ENCODE measurements around the gene PDE8A. TPM values are rescaled to one million over a fixed set of nuclear protein-coding genes. Genes with fewer than 3 reads are reported as not detected.

Gene PDE8A
- total RNA-seq, 1 donor from 2014 or later = 32.3 TPM

DNA sequence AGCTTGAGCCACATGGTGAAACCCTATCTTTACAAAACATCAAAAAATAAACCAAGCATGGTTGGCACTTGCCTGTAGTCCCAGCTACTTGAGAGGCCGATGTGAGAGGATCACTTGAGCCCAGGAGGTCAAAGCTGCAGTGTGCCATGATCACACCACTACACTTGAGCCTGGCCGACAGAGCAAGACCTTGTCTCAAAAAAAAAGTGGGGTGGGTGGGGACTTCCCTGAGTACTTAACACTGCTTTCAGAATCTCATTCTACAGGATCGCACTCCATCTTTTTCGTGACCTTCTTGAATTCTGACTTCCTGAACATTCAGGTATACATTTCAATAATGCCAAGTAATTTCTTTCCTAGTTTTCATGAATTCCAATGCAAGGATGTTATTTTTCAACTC lies 91.3 kb downstream of the PDE8A start:
- ChIA-PET CTCF (no interaction called here), POLR2A (no interaction called here)
- Mint-ChIP-seq H3K4me3 (no peak overlapping the region), H3K36me3 (ENCODE audit: low read depth) (peaks cover 54% of the 10 kb centered on the region), H3K9me3 (no peaks in the 10 kb centered on the region), H3K4me1 (no peaks in the 10 kb centered on the region), H3K27ac (no peak overlapping the region), H3K27me3 (no peaks in the 10 kb centered on the region)
- DNase-seq = no peak
- intact Hi-C loops (cut with micrococcal nuclease) = no loop called here
- no peak for ATAC-seq (ENCODE audit: low read depth)
- TF ChIP-seq, protein P1, sequence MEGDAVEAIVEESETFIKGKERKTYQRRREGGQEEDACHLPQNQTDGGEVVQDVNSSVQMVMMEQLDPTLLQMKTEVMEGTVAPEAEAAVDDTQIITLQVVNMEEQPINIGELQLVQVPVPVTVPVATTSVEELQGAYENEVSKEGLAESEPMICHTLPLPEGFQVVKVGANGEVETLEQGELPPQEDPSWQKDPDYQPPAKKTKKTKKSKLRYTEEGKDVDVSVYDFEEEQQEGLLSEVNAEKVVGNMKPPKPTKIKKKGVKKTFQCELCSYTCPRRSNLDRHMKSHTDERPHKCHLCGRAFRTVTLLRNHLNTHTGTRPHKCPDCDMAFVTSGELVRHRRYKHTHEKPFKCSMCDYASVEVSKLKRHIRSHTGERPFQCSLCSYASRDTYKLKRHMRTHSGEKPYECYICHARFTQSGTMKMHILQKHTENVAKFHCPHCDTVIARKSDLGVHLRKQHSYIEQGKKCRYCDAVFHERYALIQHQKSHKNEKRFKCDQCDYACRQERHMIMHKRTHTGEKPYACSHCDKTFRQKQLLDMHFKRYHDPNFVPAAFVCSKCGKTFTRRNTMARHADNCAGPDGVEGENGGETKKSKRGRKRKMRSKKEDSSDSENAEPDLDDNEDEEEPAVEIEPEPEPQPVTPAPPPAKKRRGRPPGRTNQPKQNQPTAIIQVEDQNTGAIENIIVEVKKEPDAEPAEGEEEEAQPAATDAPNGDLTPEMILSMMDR (IDR thresholded peaks at IDR 0.05) = no peak

DNA sequence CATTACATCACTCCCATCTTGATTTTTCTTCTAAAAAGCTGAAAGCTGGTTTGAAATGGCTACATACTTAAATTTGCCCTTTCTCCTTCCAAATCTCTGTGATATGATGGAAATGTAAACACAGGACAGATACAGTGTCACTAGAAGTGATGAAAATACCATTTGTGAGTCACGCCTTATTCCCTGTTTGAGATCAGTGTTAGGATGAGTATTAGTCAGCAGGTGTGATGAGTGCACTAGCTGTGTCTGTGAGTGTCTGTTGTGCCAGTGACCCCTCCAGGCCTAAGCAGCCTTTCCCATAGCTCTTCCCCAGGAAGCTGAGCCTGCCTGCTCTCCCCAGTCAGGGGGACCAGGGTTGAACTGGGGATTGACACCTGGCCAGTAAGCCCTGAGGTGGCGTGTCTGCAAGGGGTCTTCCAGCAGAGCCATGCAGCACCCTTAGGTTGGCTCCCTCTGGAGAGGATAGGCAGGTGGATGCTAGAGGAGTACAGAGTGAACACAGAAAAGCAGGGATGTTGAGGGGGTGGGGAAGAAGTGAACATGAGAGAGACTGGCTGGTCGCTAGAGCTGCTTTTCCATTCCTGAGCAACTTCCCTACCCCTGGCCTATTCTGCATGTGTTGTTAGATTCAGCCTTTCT lies 92.0 kb downstream of the PDE8A start:
- Mint-ChIP-seq H3K9me3 (no peaks in the 10 kb centered on the region), H3K4me1 (no peaks in the 10 kb centered on the region), H3K27ac (no peak overlapping the region), H3K27me3 (no peaks in the 10 kb centered on the region), H3K36me3 (ENCODE audit: low read depth) (peaks cover 50% of the 10 kb centered on the region), H3K4me3 (no peak overlapping the region)
- no peak for DNase-seq
- intact Hi-C loops (cut with micrococcal nuclease) = no loop called here
- CTCF ChIA-PET = no interaction called here
- POLR2A ChIA-PET = no interaction called here
- no peak for ATAC-seq (ENCODE audit: low read depth)
- TF ChIP-seq, protein P1 (IDR thresholded peaks at IDR 0.05) = no peak

DNA sequence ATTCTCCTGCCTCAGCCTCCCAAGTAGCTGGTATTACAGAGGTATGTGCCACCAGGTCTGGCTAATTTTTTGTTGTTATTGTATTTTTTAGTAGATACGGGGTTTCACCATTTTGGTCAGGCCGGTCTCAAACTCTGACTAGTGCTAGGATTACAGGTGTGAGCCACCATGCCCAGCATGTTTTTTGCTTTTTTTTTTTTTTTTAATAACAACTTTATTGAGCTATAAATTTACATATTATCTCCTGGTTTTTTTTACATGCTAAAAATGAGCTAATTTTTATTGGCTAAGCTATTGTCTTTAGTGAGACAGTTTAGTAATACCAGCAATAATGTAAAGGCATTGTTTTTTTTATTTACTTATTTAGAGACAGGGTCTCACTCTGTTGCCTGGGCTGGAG lies 105.2 kb downstream of the PDE8A start:
- ATAC-seq (ENCODE audit: low read depth) (no peak), DNase-seq (no peak)
- Mint-ChIP-seq H3K4me1 (no peaks in the 10 kb centered on the region), H3K27ac (no peak overlapping the region), H3K4me3 (no peak overlapping the region), H3K36me3 (ENCODE audit: low read depth) (peaks cover 60% of the 10 kb centered on the region), H3K27me3 (no peaks in the 10 kb centered on the region), H3K9me3 (peaks cover 3% of the 10 kb centered on the region)
- intact Hi-C loops (cut with micrococcal nuclease) = no loop called here
- TF ChIP-seq, protein P1 (IDR thresholded peaks at IDR 0.05) = no peak
- ChIA-PET POLR2A (no interaction called here), CTCF (no interaction called here)

DNA sequence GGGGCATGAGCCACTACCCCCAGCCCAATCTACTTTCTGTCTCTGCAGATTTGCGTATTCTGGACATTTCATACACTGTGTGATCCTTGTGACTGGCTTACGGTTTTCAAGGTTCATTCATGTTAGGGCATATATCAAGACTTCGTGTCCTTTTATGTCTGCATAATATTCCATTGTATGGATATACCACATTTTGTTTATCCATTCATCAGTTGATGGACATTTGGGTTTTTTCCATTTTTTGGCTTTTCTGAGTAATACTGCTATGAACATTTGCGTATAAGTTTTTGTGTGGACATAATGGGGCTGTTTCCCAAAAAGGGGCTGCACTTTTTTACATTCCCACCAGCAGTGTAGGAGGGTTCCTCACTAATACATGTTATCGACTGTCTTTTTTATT lies 106.6 kb downstream of the PDE8A start:
- no peaks in the 10 kb centered on the region for H3K4me1 Mint-ChIP-seq
- H3K36me3 Mint-ChIP-seq (ENCODE audit: low read depth) = peaks cover 65% of the 10 kb centered on the region
- CTCF ChIA-PET = no interaction called here
- DNase-seq = no peak
- intact Hi-C loops (cut with micrococcal nuclease) = no loop called here
- peaks cover 3% of the 10 kb centered on the region for H3K9me3 Mint-ChIP-seq
- TF ChIP-seq, protein P1 (IDR thresholded peaks at IDR 0.05) = no peak
- H3K27me3 Mint-ChIP-seq = no peaks in the 10 kb centered on the region
- no peak overlapping the region for H3K4me3 Mint-ChIP-seq
- ATAC-seq (ENCODE audit: low read depth) = no peak
- H3K27ac Mint-ChIP-seq = no peak overlapping the region
- POLR2A ChIA-PET = no interaction called here

DNA sequence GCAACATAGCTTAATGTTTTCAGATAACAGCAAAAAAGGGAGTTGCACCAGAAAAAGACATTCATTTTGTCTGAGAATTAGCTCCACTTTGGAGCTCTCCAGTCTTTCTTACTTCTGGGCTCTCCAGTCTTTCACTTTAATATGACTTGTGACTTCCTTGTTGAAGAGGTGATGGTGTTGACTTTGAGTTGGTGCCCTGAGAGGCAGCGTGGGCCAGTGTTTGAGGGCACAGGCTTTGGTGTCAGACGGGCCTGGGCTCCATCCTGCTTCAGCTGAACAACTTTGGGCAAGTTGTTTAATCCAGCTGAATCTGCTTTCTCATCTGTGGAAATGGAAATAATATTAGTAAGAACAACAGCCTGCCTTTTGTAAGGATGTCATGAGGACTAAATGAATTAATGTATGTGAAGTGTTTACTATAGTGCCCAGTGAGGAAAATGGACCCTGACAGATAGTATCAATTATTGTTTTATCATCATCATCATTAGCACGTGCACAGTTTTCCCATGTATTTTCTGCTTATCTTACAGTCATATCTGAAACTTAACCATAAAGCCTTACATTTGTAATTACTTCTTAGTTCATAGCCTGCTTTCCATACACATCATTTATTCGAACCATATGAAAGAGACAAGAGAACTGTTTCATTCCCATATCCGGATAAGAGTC lies 108.4 kb downstream of the PDE8A start:
- Mint-ChIP-seq H3K9me3 (peaks cover 3% of the 10 kb centered on the region), H3K27ac (no peak overlapping the region), H3K4me3 (no peak overlapping the region), H3K27me3 (no peaks in the 10 kb centered on the region), H3K36me3 (ENCODE audit: low read depth) (peaks cover 67% of the 10 kb centered on the region), H3K4me1 (no peaks in the 10 kb centered on the region)
- intact Hi-C loops (cut with micrococcal nuclease) = no loop called here
- TF ChIP-seq, protein P1 (IDR thresholded peaks at IDR 0.05) = no peak
- DNase-seq = no peak
- POLR2A ChIA-PET = no interaction called here
- no peak for ATAC-seq (ENCODE audit: low read depth)
- CTCF ChIA-PET = no interaction called here

Measured in activated B cell treated with CpG ODN at 0.5 μM for 24 hours (primary cell).